GM23248 (cell line): ENCODE results near the gene IL3RA.

Experiments
- EZH2 ChIP-seq: fragments of 200-600 bp; sonication (generic); IDR thresholded peaks from 2 replicates; pipeline ENCODE4 v1.6.1; 2018; ENCODE audit warnings: antibody characterized with exemption, mild to moderate bottlenecking; ENCODE audit not compliant: insufficient read depth, poor library complexity, severe bottlenecking
- EZH2phosphoT487 ChIP-seq: fragments of 200-600 bp; sonication (generic); IDR thresholded peaks from 2 replicates; pipeline ENCODE4 v1.6.1; 2018; ENCODE audit warnings: antibody characterized with exemption, moderate library complexity, mild to moderate bottlenecking, low read depth; ENCODE audit not compliant: insufficient read depth

DNA sequence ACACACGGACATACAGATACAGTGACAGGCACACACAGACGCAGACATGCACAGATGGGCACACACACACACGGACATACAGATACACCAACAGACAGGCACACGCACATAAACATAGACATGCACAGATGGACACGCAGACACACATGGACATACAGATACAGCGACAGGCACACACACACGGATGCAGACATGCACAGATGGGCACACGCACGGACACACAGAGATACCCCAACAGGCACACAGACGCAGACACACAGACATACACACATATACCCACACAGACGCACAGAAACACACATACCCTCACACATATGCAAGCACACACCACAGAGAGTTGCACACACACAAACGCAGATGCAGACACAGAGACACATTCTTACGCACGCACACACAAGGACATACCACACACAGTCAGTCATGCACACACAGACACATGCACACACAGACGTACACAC, 79.8 kb downstream of the IL3RA start:
- TF ChIP-seq EZH2 (no peak), EZH2phosphoT487 (no peak)
